HEK293 (cell line): ENCODE results near the gene GOLT1B.

Experiments
- CTCF ChIA-PET: fragments of 350-600 bp; formaldehyde crosslinking; extraction: SDS; loops from one replicate; lab custom pipeline; 2021; ENCODE audit warnings: antibody characterized with exemption; lab: Yijun Ruan, JAX
- POLR2A ChIA-PET: fragments of 300-600 bp; formaldehyde crosslinking; extraction: SDS; loops from one replicate; lab custom pipeline; 2020; ENCODE audit warnings: antibody characterized with exemption, inconsistent platforms; lab: Yijun Ruan, JAX
- H3K27ac ChIP-seq: fragments of 200-500 bp; sonication (Bioruptor generic); 2 replicates; pipeline ENCODE4 v1.5.1; 2014; ENCODE audit warnings: low read depth, low read length, control low read depth, inconsistent platforms; ENCODE audit errors: extremely low read depth
- H3K36me3 ChIP-seq, 2 experiments: fragments of 200-500 bp in 1 of 2; sonication (Bioruptor generic) in 1 of 2; 1 replicate in 1 of 2; 2 replicates in 1 of 2; pipeline ENCODE4 v1.5.1; 2014 to 2017; ENCODE audit warnings: inconsistent platforms in 2 of 2, low read length in 2 of 2; ENCODE audit not compliant: control insufficient read depth in 2 of 2, insufficient read depth in 1 of 2
- H3K4me1 ChIP-seq: fragments of 200-500 bp; sonication (Bioruptor generic); 2 replicates; pipeline ENCODE4 v1.5.1; 2014; ENCODE audit warnings: mild to moderate bottlenecking, low read length, inconsistent platforms; ENCODE audit not compliant: control insufficient read depth, insufficient read depth
- H3K4me3 ChIP-seq: 2 replicates; pipeline ENCODE4 v1.5.1; 2011; ENCODE audit warnings: low read depth, mild to moderate bottlenecking, control low read depth, low read length, moderate library complexity
- H3K9me3 ChIP-seq: fragments of 200-500 bp; sonication (Bioruptor generic); 2 replicates; pipeline ENCODE4 v1.5.1; 2014; ENCODE audit warnings: low read depth, low read length, inconsistent platforms; ENCODE audit not compliant: control insufficient read depth, insufficient read depth
- BCL11B ChIP-seq: fragments of 450-650 bp; formaldehyde crosslinking; IDR thresholded peaks from 2 replicates; pipeline ENCODE4 v1.5.1; 2016; ENCODE audit warnings: low read depth, missing biosample characterization, missing genetic modification characterization
- KLF16 ChIP-seq: fragments of 450-650 bp; formaldehyde crosslinking; IDR thresholded peaks from 2 replicates; pipeline ENCODE4 v1.5.1; 2017; ENCODE audit warnings: missing biosample characterization, missing genetic modification characterization
- KLF9 ChIP-seq: fragments of 450-650 bp; formaldehyde crosslinking; IDR thresholded peaks from 2 replicates; pipeline ENCODE4 v1.5.1; 2016; ENCODE audit warnings: missing biosample characterization, missing genetic modification characterization, low read depth
- MZF1 ChIP-seq: fragments of 450-650 bp; formaldehyde crosslinking; IDR thresholded peaks from 2 replicates; pipeline ENCODE4 v1.5.1; 2017; ENCODE audit warnings: missing biosample characterization, missing genetic modification characterization, borderline replicate concordance
- OSR2 ChIP-seq: fragments of 450-650 bp; formaldehyde crosslinking; IDR thresholded peaks from 2 replicates; pipeline ENCODE4 v1.5.1; 2016; ENCODE audit warnings: missing biosample characterization, missing genetic modification characterization
- PRDM6 ChIP-seq: fragments of 450-650 bp; formaldehyde crosslinking; IDR thresholded peaks from 2 replicates; pipeline ENCODE4 v1.5.1; 2017; ENCODE audit warnings: missing biosample characterization, missing genetic modification characterization
- SP2 ChIP-seq: fragments of 450-650 bp; formaldehyde crosslinking; IDR thresholded peaks from 2 replicates; pipeline ENCODE4 v1.5.1; 2016; ENCODE audit warnings: missing biosample characterization, missing genetic modification characterization
- ZNF121 ChIP-seq: fragments of 450-650 bp; formaldehyde crosslinking; IDR thresholded peaks from 2 replicates; pipeline ENCODE4 v1.5.1; 2016; ENCODE audit warnings: missing biosample characterization, missing genetic modification characterization
- ZNF133 ChIP-seq: fragments of 450-650 bp; formaldehyde crosslinking; IDR thresholded peaks from 2 replicates; pipeline ENCODE4 v1.5.1; 2016; ENCODE audit warnings: missing biosample characterization, missing genetic modification characterization
- ZNF280C ChIP-seq: fragments of 450-650 bp; formaldehyde crosslinking; IDR thresholded peaks from 2 replicates; pipeline ENCODE4 v1.5.1; 2016; ENCODE audit warnings: missing biosample characterization, missing genetic modification characterization
- ZNF354C ChIP-seq: fragments of 450-650 bp; formaldehyde crosslinking; IDR thresholded peaks from 2 replicates; pipeline ENCODE4 v1.5.1; 2016; ENCODE audit warnings: missing biosample characterization, missing genetic modification characterization, low read depth, borderline replicate concordance
- ZNF473 ChIP-seq: fragments of 450-650 bp; formaldehyde crosslinking; IDR thresholded peaks from 2 replicates; pipeline ENCODE4 v1.5.1; 2017; ENCODE audit warnings: missing biosample characterization, missing genetic modification characterization
- ZNF549 ChIP-seq: fragments of 450-650 bp; IDR thresholded peaks from 2 replicates; pipeline ENCODE4 v1.5.1; 2018; ENCODE audit warnings: missing biosample characterization, missing genetic modification characterization, mild to moderate bottlenecking, inconsistent platforms, moderate library complexity
- ZNF639 ChIP-seq: fragments of 450-650 bp; formaldehyde crosslinking; IDR thresholded peaks from 2 replicates; pipeline ENCODE4 v1.5.1; 2016; ENCODE audit warnings: missing biosample characterization, missing genetic modification characterization
- ZNF692 ChIP-seq: fragments of 450-650 bp; formaldehyde crosslinking; IDR thresholded peaks from 2 replicates; pipeline ENCODE4 v1.5.1; 2016; ENCODE audit warnings: missing biosample characterization, missing genetic modification characterization
- ZNF777 ChIP-seq: fragments of 450-650 bp; formaldehyde crosslinking; IDR thresholded peaks from 2 replicates; pipeline ENCODE4 v1.5.1; 2017; ENCODE audit warnings: missing biosample characterization, missing genetic modification characterization, borderline replicate concordance
- ZNF792 ChIP-seq: fragments of 450-650 bp; formaldehyde crosslinking; IDR thresholded peaks from 2 replicates; pipeline ENCODE4 v1.5.1; 2016; ENCODE audit warnings: missing biosample characterization, missing genetic modification characterization
- ZNF843 ChIP-seq: fragments of 450-650 bp; formaldehyde crosslinking; IDR thresholded peaks from 2 replicates; pipeline ENCODE4 v1.5.1; 2016; ENCODE audit warnings: missing biosample characterization, missing genetic modification characterization
- ZSCAN16 ChIP-seq: fragments of 450-650 bp; formaldehyde crosslinking; IDR thresholded peaks from 2 replicates; pipeline ENCODE4 v1.5.1; 2016; ENCODE audit warnings: missing biosample characterization, missing genetic modification characterization
- ZSCAN5A ChIP-seq: fragments of 450-650 bp; formaldehyde crosslinking; IDR thresholded peaks from 2 replicates; pipeline ENCODE4 v1.5.1; 2016; ENCODE audit warnings: missing biosample characterization, missing genetic modification characterization
- ZXDB ChIP-seq: fragments of 450-650 bp; formaldehyde crosslinking; IDR thresholded peaks from 2 replicates; pipeline ENCODE4 v1.5.1; 2016; ENCODE audit warnings: missing biosample characterization, missing genetic modification characterization

GOLT1B gene

GRCh38 chr12:21505888-21506287 is 4.3 kb downstream of the GOLT1B start:
- Histone ChIP-seq H3K4me3 (no peak overlapping the region), H3K4me1 (peaks cover 5% of the 10 kb centered on the region; the same call in 1 of the 2 replicates), H3K9me3 (no peaks in the 10 kb centered on the region), H3K27ac (no peak overlapping the region), H3K36me3 (peaks cover 12 to 18% of the 10 kb centered on the region in 2 experiments)
- ChIA-PET POLR2A (no interaction called here), CTCF (interaction anchor here (0.9 kb wide), 1 partner anchor 20 kb away, joined by 4 read pairs; the partner anchor contains the start of gene SPX)
- TF ChIP-seq ZNF549 (tag by site-specific recombination): no peak
- no peak for TF ChIP-seq ZNF639 (tag by site-specific recombination)
- TF ChIP-seq KLF9: no peak
- TF ChIP-seq OSR2 (tag by site-specific recombination): no peak

- Histone ChIP-seq H3K4me3 (no peak overlapping the region), H3K4me1 (peaks cover 1% of the 10 kb centered on the region; the same call in 1 of the 2 replicates), H3K36me3 (peaks cover 16 to 21% of the 10 kb centered on the region in 2 experiments), H3K9me3 (no peaks in the 10 kb centered on the region), H3K27ac (no peak overlapping the region)
- no peak for TF ChIP-seq ZNF792 (tag by site-specific recombination)
- no peak for TF ChIP-seq ZNF133
- TF ChIP-seq KLF16 (tag by site-specific recombination): no peak
- TF ChIP-seq ZNF354C: no peak
- TF ChIP-seq BCL11B (tag by site-specific recombination): no peak
- TF ChIP-seq ZNF121 (tag by site-specific recombination): no peak
- TF ChIP-seq ZNF843 (tag by site-specific recombination): no peak
- TF ChIP-seq ZSCAN16: no peak
- TF ChIP-seq MZF1 (tag by site-specific recombination): no peak
- CTCF ChIA-PET: no interaction called here
- POLR2A ChIA-PET: no interaction called here
These were observed 6.3 kb downstream of the GOLT1B start for GRCh38 chr12:21507849-21508248.

- Histone ChIP-seq H3K27ac (no peak overlapping the region), H3K4me3 (no peak overlapping the region), H3K36me3 (peaks cover 25 to 39% of the 10 kb centered on the region in 2 experiments), H3K4me1 (no peaks in the 10 kb centered on the region), H3K9me3 (no peaks in the 10 kb centered on the region)
- no peak for TF ChIP-seq ZNF777 (tag by site-specific recombination)
- TF ChIP-seq ZXDB: no peak
- no peak for TF ChIP-seq ZNF692 (tag by site-specific recombination)
- no peak for TF ChIP-seq SP2 (tag by site-specific recombination)
- TF ChIP-seq ZNF280C (tag by site-specific recombination): no peak
- no peak for TF ChIP-seq ZSCAN5A (tag by site-specific recombination)
- no peak for TF ChIP-seq PRDM6
- no peak for TF ChIP-seq KLF9
- TF ChIP-seq ZNF473 (tag by site-specific recombination): no peak
- ChIA-PET CTCF (no interaction called here), POLR2A (no interaction called here)
These were observed 8.2 kb downstream of the GOLT1B start for GRCh38 chr12:21509768-21510167.
